ENCODE data around the gene PXYLP1. TPM values are rescaled to one million over a fixed set of nuclear protein-coding genes. Genes with fewer than 3 reads are reported as not detected.
A peak's percentile ranks its signal among the peaks of the same experiment; 100 is the strongest.

PXYLP1 gene
- polyA plus RNA-seq, 3 donors: 4.1 to 10.9 (median 5.8) TPM

- no peak for DNase-seq
- intact Hi-C loops (cut with micrococcal nuclease): no loop called here
- H3K27ac ChIP-seq (ENCODE audit: low read depth in 1 of 2, low read length in 2 of 2): no peak overlapping the region
- peaks cover 7% of the 10 kb centered on the region for H3K79me2 ChIP-seq (ENCODE audit: insufficient read depth, low read length)
- H3K9ac ChIP-seq (ENCODE audit: insufficient read depth, low read length, poor library complexity, severe bottlenecking): no peak overlapping the region
- no peaks in the 10 kb centered on the region for H4K20me1 ChIP-seq (ENCODE audit: insufficient read depth, low read length)
- no peak for TF ChIP-seq CTCF (IDR thresholded peaks at IDR 0.05)
- peaks cover 8 to 12% of the 10 kb centered on the region in 2 donors for H3K4me1 ChIP-seq (ENCODE audit: control insufficient read depth in 1 of 2, insufficient read depth in 2 of 2, low read length in 2 of 2)
- H3K27ac Mint-ChIP-seq: no peak overlapping the region
- WGBS (ENCODE audit: insufficient coverage): 100% methylated on average over 1 of the region's 1 CpG
- no peak overlapping the region for H3K4me3 ChIP-seq (replicated peaks in 1 of 3; ENCODE audit: low read depth in 2 of 3, low read length in 3 of 3)
- H2AFZ ChIP-seq (ENCODE audit: insufficient read depth, low read depth, low read length, poor library complexity, severe bottlenecking): no peak overlapping the region
- no peak overlapping the region for H3K4me2 ChIP-seq (replicated peaks; ENCODE audit: extremely low read depth, low read length, poor library complexity, severe bottlenecking)
- H3K9me3 ChIP-seq (replicated peaks in 1 of 2; ENCODE audit: control insufficient read depth in 1 of 2, insufficient read depth in 1 of 2, low read length in 2 of 2): no peaks in the 10 kb centered on the region
- H3K9me3 Mint-ChIP-seq: no peaks in the 10 kb centered on the region
- H3K36me3 ChIP-seq (replicated peaks in 1 of 2; ENCODE audit: control insufficient read depth in 1 of 2, insufficient read depth in 2 of 2, low read length in 2 of 2): peaks cover 2 to 29% of the 10 kb centered on the region in 2 donors
- no peaks in the 10 kb centered on the region for H3K27me3 ChIP-seq (ENCODE audit: control insufficient read depth in 2 of 2, insufficient read depth in 2 of 2, low read length in 2 of 2)
- no peaks in the 10 kb centered on the region for H3K27me3 Mint-ChIP-seq (ENCODE audit: low read depth in 3 of 3)
- H3K4me1 Mint-ChIP-seq: peaks cover 13% of the 10 kb centered on the region
- peaks cover 33 to 59% of the 10 kb centered on the region in 2 donors for H3K36me3 Mint-ChIP-seq
- H3K4me3 Mint-ChIP-seq: no peak overlapping the region
These were observed 8.7 kb downstream of the PXYLP1 start for GRCh38 chr3:141240286-141240685.

- peaks cover 2 to 5% of the 10 kb centered on the region in 2 donors for H3K4me1 ChIP-seq (ENCODE audit: control insufficient read depth in 1 of 2, insufficient read depth in 2 of 2, low read length in 2 of 2)
- TF ChIP-seq CTCF (IDR thresholded peaks at IDR 0.05): no peak
- no peak overlapping the region for H3K4me3 Mint-ChIP-seq
- peaks cover 38 to 55% of the 10 kb centered on the region in 2 donors for H3K36me3 Mint-ChIP-seq
- DNase-seq: no peak
- no peaks in the 10 kb centered on the region for H3K9me3 ChIP-seq (replicated peaks in 1 of 2; ENCODE audit: control insufficient read depth in 1 of 2, insufficient read depth in 1 of 2, low read length in 2 of 2)
- no peak overlapping the region for H3K9ac ChIP-seq (ENCODE audit: insufficient read depth, low read length, poor library complexity, severe bottlenecking)
- H3K9me3 Mint-ChIP-seq: no peaks in the 10 kb centered on the region
- intact Hi-C loops (cut with micrococcal nuclease): no loop called here
- no peaks in the 10 kb centered on the region for H3K27me3 Mint-ChIP-seq (ENCODE audit: low read depth in 3 of 3)
- peak overlapping the region in 1 of 7 donors; percentile 50 for H3K27ac Mint-ChIP-seq
- no peaks in the 10 kb centered on the region for H3K27me3 ChIP-seq (ENCODE audit: control insufficient read depth in 2 of 2, insufficient read depth in 2 of 2, low read length in 2 of 2)
- H3K4me1 Mint-ChIP-seq: peaks cover 7% of the 10 kb centered on the region
- peaks cover 4% of the 10 kb centered on the region for H3K79me2 ChIP-seq (ENCODE audit: insufficient read depth, low read length)
- no peak overlapping the region for H3K27ac ChIP-seq (ENCODE audit: low read depth in 1 of 2, low read length in 2 of 2)
- no peak overlapping the region for H3K4me3 ChIP-seq (replicated peaks in 1 of 3; ENCODE audit: low read depth in 2 of 3, low read length in 3 of 3)
- WGBS (ENCODE audit: insufficient coverage): 71% methylated on average over 1 of the region's 5 CpGs
- H4K20me1 ChIP-seq (ENCODE audit: insufficient read depth, low read length): no peaks in the 10 kb centered on the region
- H2AFZ ChIP-seq (ENCODE audit: insufficient read depth, low read depth, low read length, poor library complexity, severe bottlenecking): no peak overlapping the region
- H3K36me3 ChIP-seq (replicated peaks in 1 of 2; ENCODE audit: control insufficient read depth in 1 of 2, insufficient read depth in 2 of 2, low read length in 2 of 2): peaks cover 2 to 29% of the 10 kb centered on the region in 2 donors
- H3K4me2 ChIP-seq (replicated peaks; ENCODE audit: extremely low read depth, low read length, poor library complexity, severe bottlenecking): no peak overlapping the region
These were observed 9.3 kb downstream of the PXYLP1 start for GRCh38 chr3:141240687-141241615.
